ENCODE data around the gene C2orf76.

DNA sequence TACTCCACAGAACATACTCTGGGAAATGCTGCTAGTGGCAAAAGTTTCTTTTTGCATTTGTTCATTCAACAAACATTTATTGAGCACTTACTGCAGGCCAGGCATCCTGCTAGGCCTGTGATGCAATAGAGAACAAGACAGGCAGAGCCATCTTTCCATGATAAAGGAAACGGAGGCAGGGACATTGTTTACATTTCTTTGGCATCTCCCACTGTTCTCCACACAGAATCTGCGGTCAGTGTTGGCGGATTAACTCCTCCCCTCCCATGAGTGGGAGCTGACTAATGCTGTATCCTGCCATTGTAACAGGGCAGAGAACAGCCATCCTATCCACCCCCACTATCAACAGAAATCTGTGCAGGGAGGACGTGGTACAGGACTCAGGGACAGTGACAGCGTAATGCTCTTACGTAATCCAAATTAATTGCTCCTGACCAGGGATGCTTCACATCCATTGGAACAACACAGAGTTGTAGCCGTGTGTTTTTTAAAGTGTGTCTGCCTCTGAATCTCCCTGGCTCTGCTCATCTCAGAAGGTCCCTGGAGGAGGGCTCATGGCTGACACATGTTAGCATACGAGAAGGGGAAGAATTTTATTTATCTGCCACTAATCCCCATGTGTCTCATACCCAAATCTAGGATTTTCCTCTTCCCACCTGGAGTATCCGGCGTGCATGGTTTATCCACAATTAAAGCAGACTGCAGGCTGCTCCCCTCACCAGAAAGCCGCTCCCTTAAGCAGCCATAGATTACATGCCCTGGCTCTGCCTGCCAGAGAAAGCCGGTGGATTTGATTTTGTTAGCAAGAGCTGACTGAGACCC, 110.7 kb downstream of the C2orf76 start:
- TF ChIP-seq, protein P1, sequence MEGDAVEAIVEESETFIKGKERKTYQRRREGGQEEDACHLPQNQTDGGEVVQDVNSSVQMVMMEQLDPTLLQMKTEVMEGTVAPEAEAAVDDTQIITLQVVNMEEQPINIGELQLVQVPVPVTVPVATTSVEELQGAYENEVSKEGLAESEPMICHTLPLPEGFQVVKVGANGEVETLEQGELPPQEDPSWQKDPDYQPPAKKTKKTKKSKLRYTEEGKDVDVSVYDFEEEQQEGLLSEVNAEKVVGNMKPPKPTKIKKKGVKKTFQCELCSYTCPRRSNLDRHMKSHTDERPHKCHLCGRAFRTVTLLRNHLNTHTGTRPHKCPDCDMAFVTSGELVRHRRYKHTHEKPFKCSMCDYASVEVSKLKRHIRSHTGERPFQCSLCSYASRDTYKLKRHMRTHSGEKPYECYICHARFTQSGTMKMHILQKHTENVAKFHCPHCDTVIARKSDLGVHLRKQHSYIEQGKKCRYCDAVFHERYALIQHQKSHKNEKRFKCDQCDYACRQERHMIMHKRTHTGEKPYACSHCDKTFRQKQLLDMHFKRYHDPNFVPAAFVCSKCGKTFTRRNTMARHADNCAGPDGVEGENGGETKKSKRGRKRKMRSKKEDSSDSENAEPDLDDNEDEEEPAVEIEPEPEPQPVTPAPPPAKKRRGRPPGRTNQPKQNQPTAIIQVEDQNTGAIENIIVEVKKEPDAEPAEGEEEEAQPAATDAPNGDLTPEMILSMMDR (IDR thresholded peaks at IDR 0.05; ENCODE audit: poor library complexity): no peak
- TF ChIP-seq EZH2phosphoT487 (IDR thresholded peaks at IDR 0.05; ENCODE audit: low read depth, severe bottlenecking, unreplicated experiment): no peak

Measured in hepatocyte (in vitro differentiated cells).